ENCODE measurements around the gene PSMD11. TPM values are rescaled to one million over a fixed set of nuclear protein-coding genes. Genes with fewer than 3 reads are reported as not detected.

The PSMD11 gene
- total RNA-seq, 1 experiment from 2014 or later: 169 TPM

GRCh38 chr17:32495359-32496231 is 51.3 kb downstream of the PSMD11 start:
- Histone ChIP-seq H3K9ac (ENCODE audit: extremely low read depth, insufficient read length, low read length) (no peak overlapping the region), H2BK20ac (ENCODE audit: low read depth, low read length, poor library complexity, severe bottlenecking) (no peak overlapping the region)
- H3K27ac Mint-ChIP-seq: no peak overlapping the region

More at GRCh38 chr17:32495359-32496231, 51.3 kb downstream of the PSMD11 start:
- Histone ChIP-seq H4K5ac (ENCODE audit: insufficient read length, low read depth, low read length) (no peak overlapping the region), H3K14ac (ENCODE audit: insufficient read depth, low read length) (no peak overlapping the region; the same call in 1 of the 2 replicates), H2BK15ac (ENCODE audit: low read depth, low read length) (no peak overlapping the region), H2BK12ac (ENCODE audit: insufficient read length, low read depth, low read length) (no peak overlapping the region), H2BK120ac (ENCODE audit: low read depth, low read length, poor library complexity, severe bottlenecking) (no peak overlapping the region), H2AK5ac (ENCODE audit: insufficient read length, low read length) (no peak overlapping the region), H2AFZ (ENCODE audit: low read length) (no peak overlapping the region), H3K4me1 (ENCODE audit: insufficient read depth, low read length) (no peaks in the 10 kb centered on the region), H3K23ac (ENCODE audit: insufficient read length, low read depth, low read length) (no peak overlapping the region), H3K23me2 (ENCODE audit: insufficient read length, low read depth, low read length, poor library complexity, severe bottlenecking) (no peaks in the 10 kb centered on the region), H3K18ac (ENCODE audit: insufficient read length, low read depth, low read length) (no peak overlapping the region), H3K56ac (ENCODE audit: insufficient read length, low read depth, low read length) (no peak overlapping the region), H3T11ph (ENCODE audit: low read length) (no peak overlapping the region), H3K79me2 (ENCODE audit: insufficient read depth, low read length) (no peaks in the 10 kb centered on the region), H3K27me3 (ENCODE audit: insufficient read depth, low read length) (no peaks in the 10 kb centered on the region), H3K4me2 (ENCODE audit: insufficient read depth, insufficient read length, low read length) (no peak overlapping the region), H4K20me1 (ENCODE audit: control insufficient read depth, insufficient read depth, insufficient read length) (no peaks in the 10 kb centered on the region), H4K8ac (replicated peaks; ENCODE audit: insufficient read length, low read depth, low read length) (no peak overlapping the region), H3K9me3 (ENCODE audit: control insufficient read depth, low read depth, low read length) (no peaks in the 10 kb centered on the region), H3K79me1 (ENCODE audit: insufficient read depth, low read depth, low read length, poor library complexity, severe bottlenecking) (no peaks in the 10 kb centered on the region), H3K4ac (ENCODE audit: low read depth, low read length) (no peak overlapping the region), H4K91ac (ENCODE audit: insufficient read length, low read depth, low read length) (no peak overlapping the region), H3K27ac (ENCODE audit: insufficient read length, low read depth, low read length) (no peak overlapping the region), H2BK5ac (ENCODE audit: insufficient read length, low read length) (no peak overlapping the region)
- no peak for DNase-seq
- Mint-ChIP-seq H3K27me3 (ENCODE audit: low read depth) (no peaks in the 10 kb centered on the region), H3K9me3 (no peaks in the 10 kb centered on the region), H3K4me3 (no peak overlapping the region), H3K4me1 (peaks cover 33 to 36% of the 10 kb centered on the region in 2 experiments), H3K36me3 (ENCODE audit: insufficient read depth in 1 of 3, low read depth in 3 of 3) (no peaks in the 10 kb centered on the region; a peak in 1 of 7 replicates)
- TF ChIP-seq CTCF (conservative IDR thresholded peaks at IDR 0.05): no peak
- whole genome bisulfite sequencing (ENCODE audit: extremely low coverage, insufficient read length, low lambda C conversion rate): no CpG with 5 or more reads among the region's 45 CpGs
